GM23338 (cell line): ENCODE measurements around the gene GCNT2.

Source experiments
- CREB1 ChIP-seq: fragments of 250-450 bp; sonication (Bioruptor Pico); IDR thresholded peaks from 2 replicates; pipeline ENCODE4 v1.5.0; 2020; ENCODE audit warnings: low read depth, mild to moderate bottlenecking, moderate library complexity
- EZH2 ChIP-seq: fragments of 200-600 bp; sonication (generic); IDR thresholded peaks from one replicate; pipeline ENCODE4 v1.8.0; 2017; ENCODE audit warnings: antibody characterized with exemption, mild to moderate bottlenecking, low read depth; ENCODE audit not compliant: unreplicated experiment
- EZH2phosphoT487 ChIP-seq: fragments of 200-600 bp; sonication (generic); IDR thresholded peaks from one replicate; pipeline ENCODE4 v1.8.1; 2018; ENCODE audit warnings: antibody characterized with exemption; ENCODE audit not compliant: unreplicated experiment
- JUNB ChIP-seq: IDR thresholded peaks from one replicate; pipeline ENCODE4 v1.6.1; 2016; ENCODE audit warnings: antibody characterized with exemption; ENCODE audit not compliant: unreplicated experiment
- POLR2AphosphoS5 ChIP-seq: IDR thresholded peaks from 2 replicates; pipeline ENCODE4 v1.6.1; 2016; ENCODE audit warnings: antibody characterized with exemption, low read depth
- TF ChIP-seq, protein P1 (sequence below), 2 experiments: fragments of 200-600 bp in 1 of 2; sonication (generic) in 1 of 2; conservative IDR thresholded peaks; 2 replicates each; pipeline versions ENCODE4 v1.5.1 to v1.6.1; 2016 to 2017; ENCODE audit warnings: antibody characterized with exemption in 2 of 2, low read depth in 2 of 2, mild to moderate bottlenecking in 2 of 2, moderate library complexity in 1 of 2
- TF ChIP-seq, protein P2 (sequence below): IDR thresholded peaks from one replicate; pipeline ENCODE4 v1.6.1; 2018; ENCODE audit warnings: antibody characterized with exemption; ENCODE audit not compliant: unreplicated experiment

DNA sequence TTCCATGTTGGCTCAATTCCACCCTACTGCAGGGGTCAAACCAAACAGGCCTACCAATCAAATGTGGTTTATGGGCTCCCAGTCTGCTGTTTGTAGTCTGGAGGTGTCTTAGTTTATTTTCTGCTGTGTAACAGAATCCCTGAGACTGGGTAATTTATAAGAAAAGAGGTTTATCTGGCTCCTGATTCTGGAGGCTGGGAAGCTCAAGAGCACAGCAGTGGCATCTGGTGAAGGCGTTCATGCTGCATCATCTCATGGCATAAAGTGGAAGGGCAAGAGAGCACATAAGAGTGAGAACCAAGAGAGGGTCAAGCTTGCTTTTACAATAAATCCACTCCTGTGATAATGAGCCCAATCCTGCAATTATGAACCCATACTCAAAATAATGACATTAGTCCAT is 87.9 kb downstream of the GCNT2 start:
- TF ChIP-seq, protein P1, sequence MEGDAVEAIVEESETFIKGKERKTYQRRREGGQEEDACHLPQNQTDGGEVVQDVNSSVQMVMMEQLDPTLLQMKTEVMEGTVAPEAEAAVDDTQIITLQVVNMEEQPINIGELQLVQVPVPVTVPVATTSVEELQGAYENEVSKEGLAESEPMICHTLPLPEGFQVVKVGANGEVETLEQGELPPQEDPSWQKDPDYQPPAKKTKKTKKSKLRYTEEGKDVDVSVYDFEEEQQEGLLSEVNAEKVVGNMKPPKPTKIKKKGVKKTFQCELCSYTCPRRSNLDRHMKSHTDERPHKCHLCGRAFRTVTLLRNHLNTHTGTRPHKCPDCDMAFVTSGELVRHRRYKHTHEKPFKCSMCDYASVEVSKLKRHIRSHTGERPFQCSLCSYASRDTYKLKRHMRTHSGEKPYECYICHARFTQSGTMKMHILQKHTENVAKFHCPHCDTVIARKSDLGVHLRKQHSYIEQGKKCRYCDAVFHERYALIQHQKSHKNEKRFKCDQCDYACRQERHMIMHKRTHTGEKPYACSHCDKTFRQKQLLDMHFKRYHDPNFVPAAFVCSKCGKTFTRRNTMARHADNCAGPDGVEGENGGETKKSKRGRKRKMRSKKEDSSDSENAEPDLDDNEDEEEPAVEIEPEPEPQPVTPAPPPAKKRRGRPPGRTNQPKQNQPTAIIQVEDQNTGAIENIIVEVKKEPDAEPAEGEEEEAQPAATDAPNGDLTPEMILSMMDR (conservative IDR thresholded peaks at IDR 0.05; ENCODE audit: low read depth in 2 of 2) = no peak
- TF ChIP-seq CREB1 (CRISPR knock-in tag) (no peak), EZH2 (no peak), POLR2AphosphoS5 (no peak), EZH2phosphoT487 (no peak), JUNB (no peak)
- TF ChIP-seq, protein P2, sequence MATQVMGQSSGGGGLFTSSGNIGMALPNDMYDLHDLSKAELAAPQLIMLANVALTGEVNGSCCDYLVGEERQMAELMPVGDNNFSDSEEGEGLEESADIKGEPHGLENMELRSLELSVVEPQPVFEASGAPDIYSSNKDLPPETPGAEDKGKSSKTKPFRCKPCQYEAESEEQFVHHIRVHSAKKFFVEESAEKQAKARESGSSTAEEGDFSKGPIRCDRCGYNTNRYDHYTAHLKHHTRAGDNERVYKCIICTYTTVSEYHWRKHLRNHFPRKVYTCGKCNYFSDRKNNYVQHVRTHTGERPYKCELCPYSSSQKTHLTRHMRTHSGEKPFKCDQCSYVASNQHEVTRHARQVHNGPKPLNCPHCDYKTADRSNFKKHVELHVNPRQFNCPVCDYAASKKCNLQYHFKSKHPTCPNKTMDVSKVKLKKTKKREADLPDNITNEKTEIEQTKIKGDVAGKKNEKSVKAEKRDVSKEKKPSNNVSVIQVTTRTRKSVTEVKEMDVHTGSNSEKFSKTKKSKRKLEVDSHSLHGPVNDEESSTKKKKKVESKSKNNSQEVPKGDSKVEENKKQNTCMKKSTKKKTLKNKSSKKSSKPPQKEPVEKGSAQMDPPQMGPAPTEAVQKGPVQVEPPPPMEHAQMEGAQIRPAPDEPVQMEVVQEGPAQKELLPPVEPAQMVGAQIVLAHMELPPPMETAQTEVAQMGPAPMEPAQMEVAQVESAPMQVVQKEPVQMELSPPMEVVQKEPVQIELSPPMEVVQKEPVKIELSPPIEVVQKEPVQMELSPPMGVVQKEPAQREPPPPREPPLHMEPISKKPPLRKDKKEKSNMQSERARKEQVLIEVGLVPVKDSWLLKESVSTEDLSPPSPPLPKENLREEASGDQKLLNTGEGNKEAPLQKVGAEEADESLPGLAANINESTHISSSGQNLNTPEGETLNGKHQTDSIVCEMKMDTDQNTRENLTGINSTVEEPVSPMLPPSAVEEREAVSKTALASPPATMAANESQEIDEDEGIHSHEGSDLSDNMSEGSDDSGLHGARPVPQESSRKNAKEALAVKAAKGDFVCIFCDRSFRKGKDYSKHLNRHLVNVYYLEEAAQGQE = no peak
